Measurements from ENCODE around the gene ARHGAP31. TPM values are rescaled to one million over a fixed set of nuclear protein-coding genes. Genes with fewer than 3 reads are reported as not detected.
"Not testable (repeated sequence)": the region's sequence is repeated elsewhere in the genome, so short reads cannot be mapped to it uniquely, and the experiment has no call there.

Gene ARHGAP31
- total RNA-seq, 2 experiments from 2014 or later = 1.4 to 8.3 TPM

DNA sequence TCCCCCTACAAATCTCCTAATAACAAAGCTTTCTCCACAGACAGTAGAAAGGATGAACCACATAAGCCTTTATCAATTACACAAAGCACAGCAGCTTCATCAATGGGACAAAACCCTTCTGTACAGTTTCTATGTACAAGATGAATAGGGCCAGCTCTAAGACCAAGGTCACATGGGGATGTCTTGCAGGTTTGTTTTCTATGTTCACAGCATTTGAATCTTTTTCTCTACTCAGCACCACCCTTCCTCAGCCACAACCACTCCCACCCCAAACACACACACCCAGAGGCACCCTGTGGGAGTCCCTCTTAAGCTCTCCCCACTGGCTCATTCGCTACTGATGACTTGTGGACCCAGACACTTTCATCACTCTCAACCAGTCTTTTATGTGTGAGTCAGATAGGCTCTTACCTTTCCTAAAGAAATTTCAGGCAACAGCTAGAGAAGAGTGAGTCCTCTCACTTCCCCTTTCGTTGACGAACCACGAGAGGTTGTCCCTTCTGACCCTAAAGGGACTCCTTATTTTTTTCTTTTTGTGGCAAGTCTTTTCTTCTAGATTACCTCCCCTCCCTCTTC is 57.9 kb downstream of the ARHGAP31 start:
- ATAC-seq (peak; percentile 45), DNase-seq (no peak)
- H3K4me3 Mint-ChIP-seq = no peak overlapping the region
- CTCF ChIA-PET = interaction anchor here (0.5 to 2.2 kb wide), 2 partner anchors 111 to 533 kb away, joined by 3 to 6 read pairs; partner anchors contain the start of gene B4GALT4
- no peaks in the 10 kb centered on the region for H3K9me3 Mint-ChIP-seq (ENCODE audit: low read depth)
- H3K27me3 Mint-ChIP-seq = peaks cover 2% of the 10 kb centered on the region
- no peak overlapping the region for H3K27ac Mint-ChIP-seq
- H3K4me1 Mint-ChIP-seq = peaks cover 12% of the 10 kb centered on the region
- no peaks in the 10 kb centered on the region for H3K36me3 Mint-ChIP-seq

DNA sequence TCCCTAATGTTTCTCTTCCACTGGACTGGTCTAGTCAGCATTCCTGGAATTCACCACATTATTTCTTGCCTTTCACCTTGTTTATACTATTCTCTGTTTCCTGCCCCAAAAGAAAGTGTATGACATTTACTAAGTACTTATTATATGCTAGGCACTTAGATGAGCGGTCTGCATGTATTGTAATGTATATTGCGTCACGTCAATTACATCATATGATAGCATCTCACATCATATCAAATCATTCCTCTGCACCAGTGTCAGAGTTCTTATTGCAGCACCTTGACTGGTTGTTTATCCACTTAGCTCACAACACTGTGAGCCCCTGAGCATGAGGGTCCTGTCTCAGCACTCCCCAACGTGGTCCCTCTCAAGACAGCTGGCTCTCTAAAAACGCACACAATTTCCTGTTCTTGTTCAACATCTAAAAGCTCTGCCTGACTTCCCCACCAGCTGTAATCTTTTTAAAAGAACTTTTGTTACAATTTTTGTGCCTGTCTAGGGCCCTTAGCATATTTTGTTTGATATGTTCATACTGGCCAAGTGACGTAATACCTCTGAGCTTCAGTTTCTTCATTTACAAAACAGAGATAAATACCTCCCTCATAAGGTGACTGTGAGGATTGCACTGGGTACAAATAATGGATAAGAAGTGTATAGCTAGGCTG is 58.8 kb downstream of the ARHGAP31 start:
- no peak overlapping the region for H3K27ac Mint-ChIP-seq
- no peaks in the 10 kb centered on the region for H3K36me3 Mint-ChIP-seq
- DNase-seq (no peak), ATAC-seq (no peak)
- peaks cover 12% of the 10 kb centered on the region for H3K4me1 Mint-ChIP-seq
- H3K4me3 Mint-ChIP-seq = no peak overlapping the region
- H3K27me3 Mint-ChIP-seq = peaks cover 2% of the 10 kb centered on the region
- CTCF ChIA-PET = interaction anchor here (0.9 to 2.2 kb wide), 4 partner anchors 55 to 468 kb away, joined by 3 to 6 read pairs (median 3); partner anchors contain the start of gene B4GALT4
- H3K9me3 Mint-ChIP-seq (ENCODE audit: low read depth) = no peaks in the 10 kb centered on the region

DNA sequence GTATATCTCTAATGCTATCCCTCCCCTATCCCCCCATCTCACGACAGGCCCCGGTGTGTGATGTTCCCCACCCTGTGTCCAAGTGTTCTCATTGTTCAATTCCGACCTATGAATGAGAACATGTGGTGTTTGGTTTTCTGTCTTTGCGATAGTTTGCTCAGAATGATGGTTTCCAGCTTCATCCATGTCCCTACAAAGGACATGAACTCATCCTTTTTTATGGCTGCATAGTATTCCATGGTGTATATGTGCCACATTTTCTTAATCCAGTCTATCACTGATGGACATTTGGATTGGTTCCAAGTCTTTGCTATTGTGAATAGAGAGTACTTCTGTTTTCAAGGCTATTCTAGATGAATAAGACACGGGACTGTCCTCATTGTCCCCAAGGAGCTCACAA is 61.4 kb downstream of the ARHGAP31 start:
- ATAC-seq; H3K27me3 Mint-ChIP-seq; H3K27ac Mint-ChIP-seq; CTCF ChIA-PET; H3K4me3 Mint-ChIP-seq; H3K9me3 Mint-ChIP-seq (ENCODE audit: low read depth); H3K36me3 Mint-ChIP-seq; DNase-seq: not testable (repeated sequence)
- peaks cover 12% of the 10 kb centered on the region for H3K4me1 Mint-ChIP-seq

DNA sequence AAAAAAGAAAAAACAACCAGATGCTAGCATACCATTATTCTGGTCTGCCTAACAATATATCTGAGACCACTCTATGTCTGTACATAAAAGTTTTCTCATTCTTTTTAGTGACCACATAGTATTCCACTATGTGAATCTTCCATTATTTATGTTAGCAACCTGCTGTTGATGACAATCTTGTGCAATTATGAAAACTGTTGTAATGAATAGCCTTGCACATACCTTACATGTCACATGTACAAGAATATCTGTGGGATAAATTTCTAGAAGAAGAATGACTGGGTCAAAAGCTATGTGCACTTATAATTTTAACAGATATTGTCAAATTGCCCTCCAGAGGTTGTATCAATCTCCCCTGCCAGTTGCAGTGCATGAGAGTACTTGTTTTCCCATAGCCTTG is 62.5 kb downstream of the ARHGAP31 start:
- H3K4me3 Mint-ChIP-seq = no peak overlapping the region
- CTCF ChIA-PET = no interaction called here
- H3K4me1 Mint-ChIP-seq = peaks cover 12% of the 10 kb centered on the region
- H3K27me3 Mint-ChIP-seq = peaks cover 2% of the 10 kb centered on the region
- ATAC-seq = no peak
- H3K27ac Mint-ChIP-seq = no peak overlapping the region
- H3K9me3 Mint-ChIP-seq (ENCODE audit: low read depth) = no peaks in the 10 kb centered on the region
- no peaks in the 10 kb centered on the region for H3K36me3 Mint-ChIP-seq
- DNase-seq = no peak

DNA sequence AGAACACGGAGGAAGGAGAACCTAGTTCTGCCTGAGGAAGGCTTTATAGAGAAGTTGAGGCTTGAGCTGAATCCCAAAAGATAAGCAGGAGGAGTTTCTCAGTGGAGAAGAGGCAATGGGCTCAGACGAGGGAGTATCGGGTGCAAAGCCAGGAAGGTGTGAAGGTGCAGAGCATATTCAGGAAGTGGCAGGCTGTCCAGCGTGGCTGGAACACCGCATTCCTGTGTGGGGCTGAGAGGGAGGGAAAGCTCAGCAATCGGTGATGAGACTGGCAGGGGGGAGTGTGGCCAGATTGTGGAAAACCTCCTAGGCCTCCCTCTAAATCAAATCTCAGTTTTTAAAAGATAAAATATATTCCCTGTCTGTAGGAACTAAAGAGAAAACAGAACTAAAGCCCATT is 63.0 kb downstream of the ARHGAP31 start:
- peaks cover 10% of the 10 kb centered on the region for H3K4me1 Mint-ChIP-seq
- H3K36me3 Mint-ChIP-seq = no peaks in the 10 kb centered on the region
- no peaks in the 10 kb centered on the region for H3K9me3 Mint-ChIP-seq (ENCODE audit: low read depth)
- ATAC-seq (no peak), DNase-seq (no peak)
- no peak overlapping the region for H3K27ac Mint-ChIP-seq
- H3K4me3 Mint-ChIP-seq = no peak overlapping the region
- peaks cover 2% of the 10 kb centered on the region for H3K27me3 Mint-ChIP-seq
- CTCF ChIA-PET = no interaction called here

DNA sequence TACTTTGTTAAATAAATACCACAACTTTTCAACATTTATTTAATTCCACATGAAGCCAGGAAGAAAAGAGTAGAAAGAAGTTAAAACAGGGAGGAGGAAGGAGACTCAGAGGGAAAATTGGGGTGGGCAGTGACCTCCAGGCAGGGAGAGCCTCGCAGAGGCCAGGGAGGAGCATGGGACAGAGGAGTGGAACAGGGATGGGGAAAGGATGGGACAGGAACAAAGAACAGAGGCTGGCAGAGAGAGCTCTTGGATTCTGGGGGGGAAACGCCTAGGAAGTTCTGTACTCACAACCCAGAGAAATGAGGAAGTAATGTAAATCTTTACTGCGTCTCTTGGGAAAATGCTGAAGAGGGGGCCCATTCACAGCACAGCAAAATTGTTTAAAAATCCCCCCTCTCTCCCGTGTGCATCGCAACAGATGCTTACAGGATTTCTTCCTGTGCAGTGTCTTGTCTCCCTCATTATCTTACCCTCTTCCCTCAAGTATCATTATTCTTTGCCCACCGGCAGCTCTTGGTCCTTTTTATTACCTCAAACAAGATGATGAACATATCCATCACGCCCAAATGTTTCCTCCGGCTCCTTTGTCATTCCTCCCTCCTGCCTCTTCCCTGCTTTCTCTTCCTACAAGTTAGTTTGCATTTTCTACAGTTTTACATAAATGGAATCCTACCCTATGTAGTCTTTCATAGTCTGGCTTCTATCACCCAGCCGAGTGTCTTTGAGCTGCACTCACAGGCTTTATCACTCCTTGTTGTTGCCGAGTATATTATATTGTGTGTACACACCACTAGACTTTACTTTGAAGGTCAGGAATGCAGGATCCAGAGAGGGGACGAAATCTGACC is 65.5 kb downstream of the ARHGAP31 start:
- H3K27ac Mint-ChIP-seq = no peak overlapping the region
- H3K4me1 Mint-ChIP-seq = no peaks in the 10 kb centered on the region
- ATAC-seq = no peak
- DNase-seq = no peak
- no peaks in the 10 kb centered on the region for H3K36me3 Mint-ChIP-seq
- H3K27me3 Mint-ChIP-seq = peaks cover 2% of the 10 kb centered on the region
- no peak overlapping the region for H3K4me3 Mint-ChIP-seq
- CTCF ChIA-PET = interaction anchor here (1.0 kb wide), 1 partner anchor 71 kb away, joined by 4 read pairs; no protein-coding TSS in a partner anchor
- H3K9me3 Mint-ChIP-seq (ENCODE audit: low read depth) = no peaks in the 10 kb centered on the region

DNA sequence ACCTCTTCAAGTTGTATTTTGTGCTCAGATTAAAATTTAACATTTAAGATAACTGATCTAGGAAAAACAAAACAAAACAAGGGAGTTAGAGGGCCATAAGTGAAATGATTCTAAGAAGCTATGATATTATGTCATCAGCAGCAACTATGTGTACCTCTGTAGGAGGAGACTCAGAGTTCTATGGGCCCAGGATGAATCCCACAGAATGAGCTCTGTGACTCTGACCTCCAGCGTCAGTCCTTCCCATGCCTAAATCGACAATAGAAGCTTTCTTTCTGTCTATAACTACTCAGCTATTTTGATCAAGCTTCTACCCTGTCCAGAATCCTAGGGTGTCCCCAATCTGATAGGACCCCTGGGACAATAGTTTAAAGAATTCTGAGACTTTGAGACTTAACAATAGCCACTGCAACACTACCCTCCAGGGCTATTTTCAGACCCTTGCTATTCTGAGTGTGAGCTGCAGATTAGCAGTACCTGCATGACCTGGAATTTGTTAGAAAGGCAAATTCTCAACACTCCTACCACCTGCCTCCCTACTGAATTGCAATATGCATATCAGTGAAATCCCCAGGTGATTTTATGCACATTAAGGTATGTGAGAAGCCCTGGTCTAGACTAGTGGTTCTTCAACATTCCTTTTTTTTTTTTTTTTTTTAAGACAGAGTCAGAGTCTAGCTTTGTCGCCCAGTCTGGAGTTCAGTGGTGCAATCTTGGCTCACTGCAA is 66.7 kb downstream of the ARHGAP31 start:
- H3K4me3 Mint-ChIP-seq = no peak overlapping the region
- CTCF ChIA-PET = no interaction called here
- DNase-seq (no peak), ATAC-seq (no peak)
- no peaks in the 10 kb centered on the region for H3K36me3 Mint-ChIP-seq
- no peak overlapping the region for H3K27ac Mint-ChIP-seq
- H3K9me3 Mint-ChIP-seq (ENCODE audit: low read depth) = no peaks in the 10 kb centered on the region
- peaks cover 2% of the 10 kb centered on the region for H3K27me3 Mint-ChIP-seq
- no peaks in the 10 kb centered on the region for H3K4me1 Mint-ChIP-seq

DNA sequence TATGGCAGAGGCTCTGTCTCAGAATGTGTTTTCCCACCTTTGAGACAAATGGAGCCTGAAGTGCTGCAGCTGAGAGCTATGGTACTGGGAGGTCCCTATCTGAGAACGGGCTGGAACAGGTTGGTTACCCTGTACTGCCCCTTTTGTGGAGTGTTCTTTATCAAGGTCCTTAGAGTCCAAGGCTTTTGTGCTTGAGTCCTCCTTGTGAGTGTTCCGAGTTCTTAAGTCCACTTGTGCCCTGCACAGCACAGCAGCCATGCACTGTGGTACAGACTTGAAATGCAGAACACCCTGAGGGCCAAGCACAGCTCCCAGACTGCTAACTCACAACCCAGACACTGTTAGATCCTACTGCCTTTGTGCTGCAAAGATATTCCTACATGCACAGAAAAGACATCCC is 67.8 kb downstream of the ARHGAP31 start:
- DNase-seq (no peak), ATAC-seq (no peak)
- no peaks in the 10 kb centered on the region for H3K36me3 Mint-ChIP-seq
- CTCF ChIA-PET = no interaction called here
- H3K27me3 Mint-ChIP-seq = peaks cover under 1% of the 10 kb centered on the region
- no peaks in the 10 kb centered on the region for H3K4me1 Mint-ChIP-seq
- H3K9me3 Mint-ChIP-seq (ENCODE audit: low read depth) = no peaks in the 10 kb centered on the region
- H3K4me3 Mint-ChIP-seq = no peak overlapping the region
- no peak overlapping the region for H3K27ac Mint-ChIP-seq

DNA sequence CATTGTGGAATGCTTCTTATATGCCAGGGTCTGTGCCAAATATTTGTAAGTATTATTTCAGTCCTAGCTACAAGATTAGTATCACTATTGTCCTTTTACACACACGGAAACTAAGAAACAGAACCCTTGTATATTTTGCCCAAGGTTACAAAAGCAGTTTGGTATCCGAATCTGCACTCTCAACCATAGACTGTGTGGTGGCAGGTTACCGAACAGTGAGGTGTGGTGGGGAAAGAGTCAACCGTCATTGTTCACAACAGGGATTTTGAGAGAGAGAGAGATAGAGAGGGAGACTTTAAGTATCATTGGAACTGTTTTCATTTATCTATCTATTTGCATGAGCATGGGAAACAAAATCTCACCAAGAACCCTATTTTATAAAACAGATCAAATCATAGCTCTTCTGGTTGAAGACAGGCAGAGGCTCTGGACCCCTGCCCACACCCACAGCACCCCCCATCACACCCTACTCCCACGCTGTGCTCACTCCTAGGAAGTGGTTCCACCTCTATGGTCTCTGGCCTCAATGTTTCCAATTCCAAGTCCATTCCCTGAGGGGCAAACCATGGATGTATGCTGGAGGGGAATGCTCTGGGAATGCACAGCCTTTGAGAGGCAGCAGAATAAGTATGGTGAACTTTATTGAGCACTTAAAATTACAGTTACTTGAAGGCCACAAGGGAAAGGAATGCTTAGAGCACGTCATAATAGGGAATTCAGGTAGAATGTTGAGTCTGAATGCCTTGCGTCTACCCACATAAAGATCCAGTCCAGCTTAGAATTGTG is 69.0 kb downstream of the ARHGAP31 start:
- Mint-ChIP-seq H3K4me1 (no peaks in the 10 kb centered on the region), H3K4me3 (no peak overlapping the region), H3K9me3 (ENCODE audit: low read depth) (no peaks in the 10 kb centered on the region), H3K36me3 (no peaks in the 10 kb centered on the region), H3K27ac (no peak overlapping the region), H3K27me3 (no peaks in the 10 kb centered on the region)
- CTCF ChIA-PET = no interaction called here
- DNase-seq (no peak), ATAC-seq (no peak)

DNA sequence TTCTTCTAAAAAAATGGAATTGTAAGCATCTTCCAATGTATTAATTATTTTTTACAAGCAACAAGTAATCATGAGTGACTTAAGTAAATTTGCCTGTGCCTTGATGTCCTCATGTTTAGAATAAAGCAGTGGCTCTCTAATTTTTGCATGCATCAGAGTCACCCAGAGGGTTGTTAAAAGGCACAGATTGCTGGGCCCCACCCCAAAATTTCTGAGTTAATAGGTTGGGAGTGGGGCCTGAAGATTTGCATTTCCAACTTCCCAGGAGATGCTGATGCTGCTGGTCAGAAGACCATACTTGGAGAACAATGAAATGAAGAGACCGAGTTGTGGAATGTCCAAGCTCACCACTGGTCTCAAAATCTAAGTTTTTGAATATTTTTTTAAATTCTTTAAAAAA is 70.2 kb downstream of the ARHGAP31 start:
- Mint-ChIP-seq H3K27me3 (no peaks in the 10 kb centered on the region), H3K4me1 (no peaks in the 10 kb centered on the region)
- CTCF ChIA-PET = no interaction called here

DNA sequence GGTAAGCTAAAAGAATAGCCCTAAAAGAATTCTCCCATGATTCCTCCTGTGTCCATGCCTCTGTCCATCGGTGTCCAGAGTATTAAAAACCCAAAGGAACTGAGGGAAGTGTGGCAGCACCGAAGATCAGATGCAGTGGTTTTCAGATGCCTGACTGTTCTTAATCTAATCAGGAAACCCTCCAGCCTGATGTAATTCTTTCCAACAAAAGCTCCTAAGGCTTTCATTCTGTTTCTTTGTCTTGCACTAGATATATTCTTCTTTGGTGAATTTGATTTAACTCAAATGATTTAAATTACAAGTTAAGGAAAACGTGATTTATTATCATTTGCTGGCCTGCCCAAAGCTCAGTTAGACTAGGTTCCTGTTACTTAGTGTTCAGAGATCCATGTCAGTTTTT is 71.2 kb downstream of the ARHGAP31 start:
- DNase-seq (no peak), ATAC-seq (no peak)
- H3K36me3 Mint-ChIP-seq = peaks cover 4% of the 10 kb centered on the region
- H3K27ac Mint-ChIP-seq = no peak overlapping the region
- H3K27me3 Mint-ChIP-seq = no peaks in the 10 kb centered on the region
- no peaks in the 10 kb centered on the region for H3K4me1 Mint-ChIP-seq
- no peak overlapping the region for H3K4me3 Mint-ChIP-seq
- CTCF ChIA-PET = interaction anchor here (0.7 kb wide), 1 partner anchor 12 kb away, joined by 3 read pairs; no protein-coding TSS in a partner anchor
- H3K9me3 Mint-ChIP-seq (ENCODE audit: low read depth) = no peaks in the 10 kb centered on the region

More for the DNA sequence above, 70.2 kb downstream of the ARHGAP31 start:
- Mint-ChIP-seq H3K4me3 (no peak overlapping the region), H3K27ac (no peak overlapping the region), H3K36me3 (peaks cover 4% of the 10 kb centered on the region), H3K9me3 (ENCODE audit: low read depth) (no peaks in the 10 kb centered on the region)
- no peak for ATAC-seq
- DNase-seq = no peak

DNA sequence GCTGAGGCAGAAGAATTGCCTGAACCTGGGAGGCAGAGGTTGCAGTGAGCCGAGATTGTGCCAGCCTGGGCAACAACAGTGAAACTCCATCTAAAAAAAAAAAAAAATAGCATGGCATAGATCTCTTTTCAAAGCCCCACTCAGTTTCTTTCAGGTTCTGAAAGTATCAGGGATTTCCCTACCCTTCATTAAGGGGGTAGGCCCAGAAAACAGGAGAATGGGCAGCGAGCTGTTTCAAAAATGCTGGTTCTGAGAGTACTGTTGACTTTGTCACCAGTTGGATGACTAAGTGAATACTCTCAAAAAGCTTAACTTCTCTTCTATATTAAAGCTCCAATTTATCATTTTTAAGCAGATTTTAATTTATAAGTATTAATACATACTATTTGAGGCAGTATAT is 72.8 kb downstream of the ARHGAP31 start:
- H3K9me3 Mint-ChIP-seq (ENCODE audit: low read depth) = no peaks in the 10 kb centered on the region
- peaks cover 4% of the 10 kb centered on the region for H3K36me3 Mint-ChIP-seq
- DNase-seq (no peak), ATAC-seq (no peak)
- CTCF ChIA-PET = no interaction called here
- H3K27ac Mint-ChIP-seq = no peak overlapping the region
- H3K4me3 Mint-ChIP-seq = no peak overlapping the region
- H3K4me1 Mint-ChIP-seq = no peaks in the 10 kb centered on the region
- no peaks in the 10 kb centered on the region for H3K27me3 Mint-ChIP-seq

DNA sequence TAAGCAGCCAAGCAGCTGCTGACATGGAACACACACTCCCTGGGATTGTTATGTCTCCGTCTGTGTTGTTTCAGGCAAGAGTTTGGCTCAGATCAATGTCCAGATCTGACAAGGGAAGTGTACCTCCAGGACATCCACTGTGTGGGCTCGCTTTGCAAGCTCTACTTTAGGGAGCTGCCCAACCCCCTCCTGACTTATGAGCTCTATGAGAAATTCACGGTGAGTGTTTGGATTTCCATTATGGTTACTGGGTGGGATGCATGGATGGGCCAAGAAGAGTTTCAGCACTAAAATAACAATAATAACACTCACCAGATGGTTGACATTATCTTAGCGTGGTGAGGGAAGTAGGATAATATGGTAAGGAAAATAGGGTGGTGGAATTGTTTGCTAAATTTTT is 74.1 kb downstream of the ARHGAP31 start:
- no peak overlapping the region for H3K27ac Mint-ChIP-seq
- no peak for DNase-seq
- H3K4me3 Mint-ChIP-seq = no peak overlapping the region
- H3K36me3 Mint-ChIP-seq = peaks cover 4% of the 10 kb centered on the region
- CTCF ChIA-PET = no interaction called here
- H3K27me3 Mint-ChIP-seq = no peaks in the 10 kb centered on the region
- no peaks in the 10 kb centered on the region for H3K4me1 Mint-ChIP-seq
- no peak for ATAC-seq
- no peaks in the 10 kb centered on the region for H3K9me3 Mint-ChIP-seq (ENCODE audit: low read depth)
